Measurements from ENCODE around the gene SGK1. TPM values are rescaled to one million over a fixed set of nuclear protein-coding genes. Genes with fewer than 3 reads are reported as not detected.

The SGK1 gene
- total RNA-seq, 4 donors from 2014 or later: 78.8 to 221 (median 164) TPM

DNA sequence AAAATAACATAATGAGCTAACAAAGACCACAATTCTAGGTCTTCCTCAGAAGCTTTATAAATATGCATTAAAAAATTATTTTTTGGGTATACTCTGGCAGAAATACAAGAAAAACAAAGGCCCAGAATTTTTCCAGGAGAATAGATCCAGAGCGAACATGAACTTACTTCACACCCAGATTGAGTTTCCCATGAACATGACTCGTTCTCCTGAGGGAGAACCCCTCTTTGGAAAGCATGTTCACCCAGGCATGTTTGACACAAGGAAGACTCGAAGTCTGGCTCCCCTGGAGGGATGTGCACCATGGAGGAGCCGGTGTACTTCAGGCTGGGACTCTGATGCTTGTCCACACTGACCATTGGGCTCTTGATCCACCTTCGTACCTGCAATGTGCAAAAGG is 56.1 kb downstream of the SGK1 start:
- TF ChIP-seq, protein P1, sequence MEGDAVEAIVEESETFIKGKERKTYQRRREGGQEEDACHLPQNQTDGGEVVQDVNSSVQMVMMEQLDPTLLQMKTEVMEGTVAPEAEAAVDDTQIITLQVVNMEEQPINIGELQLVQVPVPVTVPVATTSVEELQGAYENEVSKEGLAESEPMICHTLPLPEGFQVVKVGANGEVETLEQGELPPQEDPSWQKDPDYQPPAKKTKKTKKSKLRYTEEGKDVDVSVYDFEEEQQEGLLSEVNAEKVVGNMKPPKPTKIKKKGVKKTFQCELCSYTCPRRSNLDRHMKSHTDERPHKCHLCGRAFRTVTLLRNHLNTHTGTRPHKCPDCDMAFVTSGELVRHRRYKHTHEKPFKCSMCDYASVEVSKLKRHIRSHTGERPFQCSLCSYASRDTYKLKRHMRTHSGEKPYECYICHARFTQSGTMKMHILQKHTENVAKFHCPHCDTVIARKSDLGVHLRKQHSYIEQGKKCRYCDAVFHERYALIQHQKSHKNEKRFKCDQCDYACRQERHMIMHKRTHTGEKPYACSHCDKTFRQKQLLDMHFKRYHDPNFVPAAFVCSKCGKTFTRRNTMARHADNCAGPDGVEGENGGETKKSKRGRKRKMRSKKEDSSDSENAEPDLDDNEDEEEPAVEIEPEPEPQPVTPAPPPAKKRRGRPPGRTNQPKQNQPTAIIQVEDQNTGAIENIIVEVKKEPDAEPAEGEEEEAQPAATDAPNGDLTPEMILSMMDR (IDR thresholded peaks at IDR 0.05; ENCODE audit: low read depth): no peak

DNA sequence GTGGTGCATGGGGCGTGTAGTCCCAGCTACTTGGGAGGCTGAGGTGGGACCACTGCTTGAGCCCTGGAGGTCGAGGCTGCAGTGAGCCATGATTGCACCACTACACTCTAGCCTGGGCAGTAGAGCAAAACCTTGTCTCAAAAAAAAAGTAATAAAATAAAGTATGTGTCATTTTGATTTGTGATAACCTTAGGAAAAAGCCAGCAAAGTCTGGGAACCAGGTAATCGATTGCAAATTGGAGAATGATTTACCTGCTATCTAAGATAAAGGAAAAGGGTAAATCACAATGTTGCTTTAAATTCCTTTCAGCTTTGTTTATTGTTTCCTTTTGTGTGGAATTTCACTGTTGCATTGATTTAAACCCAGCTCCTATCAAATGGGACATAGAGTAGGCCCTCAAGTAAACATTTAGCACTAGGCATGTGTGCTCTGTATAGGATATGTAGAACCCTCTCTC is 59.0 kb downstream of the SGK1 start:
- TF ChIP-seq, protein P1 (IDR thresholded peaks at IDR 0.05; ENCODE audit: low read depth): no peak

DNA sequence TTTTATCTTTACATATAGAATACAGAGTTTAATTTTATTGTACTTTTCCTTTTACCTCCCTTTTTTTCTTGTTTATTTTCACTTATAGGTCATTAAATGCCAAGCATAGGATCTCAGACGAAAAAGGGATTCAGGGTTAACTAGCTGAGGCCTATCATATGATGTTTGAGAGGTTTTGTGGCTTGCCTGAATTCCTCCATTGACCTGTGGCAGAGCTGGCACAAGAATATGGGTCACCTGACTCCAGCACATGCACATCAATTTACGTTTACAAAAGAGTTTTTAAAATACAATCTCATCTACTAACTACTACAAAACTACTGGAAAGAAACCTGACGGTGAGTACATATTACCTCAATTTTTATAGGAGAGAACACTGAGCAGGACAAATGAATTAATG is 60.4 kb downstream of the SGK1 start:
- TF ChIP-seq, protein P1 (IDR thresholded peaks at IDR 0.05; ENCODE audit: low read depth): no peak

DNA sequence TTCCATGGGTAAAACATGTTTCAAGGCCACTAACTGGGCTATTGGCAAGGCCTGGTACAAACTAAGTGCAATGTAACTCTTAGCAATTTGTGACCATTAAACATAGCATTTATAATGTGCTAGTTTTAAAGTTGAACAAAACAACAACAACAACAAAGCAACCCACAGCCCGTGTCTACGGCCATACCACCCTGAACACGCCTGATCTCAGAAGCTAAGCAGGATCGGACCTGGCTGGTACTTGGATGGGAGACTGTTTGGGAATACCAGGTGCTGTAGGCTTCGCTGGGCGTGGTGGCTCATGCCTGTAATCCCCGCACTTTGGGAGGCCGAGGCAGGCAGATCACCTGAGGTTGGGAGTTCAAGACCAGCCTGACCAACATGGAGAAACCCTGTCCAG is 61.0 kb downstream of the SGK1 start:
- TF ChIP-seq, protein P1 (IDR thresholded peaks at IDR 0.05; ENCODE audit: low read depth): no peak

DNA sequence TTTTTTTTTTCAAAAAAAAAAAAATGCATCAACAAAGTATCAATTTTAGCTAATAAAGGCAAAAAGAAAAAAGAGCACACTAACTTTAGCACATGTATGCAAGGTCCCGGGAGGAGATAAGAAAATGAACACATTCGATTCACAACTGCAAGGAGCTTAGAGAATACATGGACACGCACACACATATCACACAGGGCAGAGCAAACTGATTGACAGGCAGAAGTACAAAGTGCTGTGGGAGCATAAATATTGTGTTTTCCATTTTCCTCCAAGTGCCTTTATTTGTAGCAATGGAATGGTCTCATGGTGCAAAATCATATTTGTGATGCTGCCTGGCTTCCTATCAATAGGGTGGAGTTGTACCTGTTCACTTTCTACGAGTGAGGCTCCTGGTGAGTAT is 63.8 kb downstream of the SGK1 start:
- TF ChIP-seq, protein P1 (IDR thresholded peaks at IDR 0.05; ENCODE audit: low read depth): no peak

DNA sequence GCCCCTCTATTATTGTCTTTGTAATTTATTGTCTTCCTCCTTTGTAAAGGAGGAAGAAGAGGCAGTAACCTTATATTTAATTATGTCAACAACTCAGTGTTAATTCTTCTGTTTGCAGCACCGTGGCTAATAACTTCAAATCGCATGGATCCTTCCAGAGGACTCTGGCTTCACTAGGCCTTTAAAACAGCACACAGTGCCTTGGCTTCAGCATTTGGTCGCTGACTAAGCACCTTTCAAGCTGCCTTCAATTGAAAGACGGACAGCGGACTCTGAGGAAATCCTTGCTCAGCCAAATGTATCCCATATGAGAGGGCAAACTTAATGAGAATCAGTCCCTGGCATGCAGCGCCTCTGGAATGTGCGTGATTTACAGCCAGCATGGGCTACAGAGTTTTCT is 64.2 kb downstream of the SGK1 start:
- TF ChIP-seq, protein P1 (IDR thresholded peaks at IDR 0.05; ENCODE audit: low read depth): no peak

DNA sequence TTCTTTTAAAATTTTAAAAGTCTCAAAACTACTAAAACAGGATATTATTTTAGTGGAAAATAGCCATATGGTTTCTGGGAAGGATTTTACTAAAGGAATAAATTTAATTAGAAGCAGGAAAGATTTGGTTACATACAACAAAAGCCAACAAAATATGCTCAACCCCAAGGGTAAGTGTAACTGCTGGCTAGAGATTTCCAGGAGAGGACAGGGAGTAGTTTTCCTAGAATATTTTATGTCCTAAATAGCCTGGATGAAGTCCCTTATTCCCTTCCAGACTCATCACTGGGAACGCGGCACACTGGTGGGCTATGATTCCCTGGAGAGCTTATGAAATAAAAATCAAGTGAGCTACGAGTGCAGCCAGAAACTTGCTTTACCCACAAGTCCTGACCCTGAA is 66.6 kb downstream of the SGK1 start:
- TF ChIP-seq, protein P1 (IDR thresholded peaks at IDR 0.05; ENCODE audit: low read depth): no peak
